ENCODE data around the gene DNM3.

Gene DNM3

DNA sequence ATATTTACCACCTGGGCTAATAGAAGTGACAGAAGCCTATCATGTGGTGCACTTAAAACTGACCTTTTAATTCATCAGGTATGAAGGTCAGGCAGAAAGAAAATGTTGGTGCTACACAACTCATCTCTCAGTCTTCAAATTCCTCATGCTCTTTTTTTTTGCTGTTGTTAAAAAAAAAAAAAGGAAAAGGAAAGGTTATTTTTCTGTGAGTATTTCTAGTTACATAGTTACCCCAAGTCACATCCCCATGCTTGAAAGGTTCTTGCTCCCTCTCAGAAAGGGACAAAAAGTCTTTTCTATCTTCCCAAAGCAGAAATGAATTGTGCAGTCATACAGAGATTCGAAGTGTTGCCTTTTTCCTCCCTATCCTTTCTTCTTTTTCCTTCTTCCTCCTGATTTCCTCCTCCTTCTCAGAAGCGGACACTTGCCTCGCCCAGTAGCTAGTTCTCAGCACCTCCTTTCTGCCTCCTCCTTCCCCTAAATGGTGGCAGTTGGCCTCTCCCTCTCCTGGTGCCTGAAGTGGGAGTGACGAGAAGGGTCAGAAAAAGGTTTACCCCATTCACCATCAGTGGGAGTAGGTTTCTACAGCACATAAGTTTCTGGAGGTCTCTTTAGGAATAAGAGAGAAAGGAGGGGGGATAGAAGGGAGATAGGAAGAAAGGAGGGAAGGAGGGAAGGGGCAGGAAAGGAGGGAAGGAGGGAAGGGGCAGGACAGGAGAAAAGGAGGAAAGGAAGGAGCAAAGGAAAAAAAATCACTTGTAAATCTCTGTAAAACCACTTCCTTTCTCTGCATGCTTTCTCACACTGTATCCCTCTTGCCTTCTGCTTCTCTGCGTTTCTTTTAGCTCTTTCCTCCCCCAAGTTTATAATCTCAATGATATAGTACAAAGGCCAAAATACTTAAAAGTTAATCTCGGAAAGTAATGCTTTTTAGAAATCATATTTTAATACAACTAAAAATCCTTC is 558.7 kb downstream of the DNM3 start:
- TF ChIP-seq, protein P1, sequence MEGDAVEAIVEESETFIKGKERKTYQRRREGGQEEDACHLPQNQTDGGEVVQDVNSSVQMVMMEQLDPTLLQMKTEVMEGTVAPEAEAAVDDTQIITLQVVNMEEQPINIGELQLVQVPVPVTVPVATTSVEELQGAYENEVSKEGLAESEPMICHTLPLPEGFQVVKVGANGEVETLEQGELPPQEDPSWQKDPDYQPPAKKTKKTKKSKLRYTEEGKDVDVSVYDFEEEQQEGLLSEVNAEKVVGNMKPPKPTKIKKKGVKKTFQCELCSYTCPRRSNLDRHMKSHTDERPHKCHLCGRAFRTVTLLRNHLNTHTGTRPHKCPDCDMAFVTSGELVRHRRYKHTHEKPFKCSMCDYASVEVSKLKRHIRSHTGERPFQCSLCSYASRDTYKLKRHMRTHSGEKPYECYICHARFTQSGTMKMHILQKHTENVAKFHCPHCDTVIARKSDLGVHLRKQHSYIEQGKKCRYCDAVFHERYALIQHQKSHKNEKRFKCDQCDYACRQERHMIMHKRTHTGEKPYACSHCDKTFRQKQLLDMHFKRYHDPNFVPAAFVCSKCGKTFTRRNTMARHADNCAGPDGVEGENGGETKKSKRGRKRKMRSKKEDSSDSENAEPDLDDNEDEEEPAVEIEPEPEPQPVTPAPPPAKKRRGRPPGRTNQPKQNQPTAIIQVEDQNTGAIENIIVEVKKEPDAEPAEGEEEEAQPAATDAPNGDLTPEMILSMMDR (IDR thresholded peaks at IDR 0.05; ENCODE audit: low read depth, low read length): no peak
- no peak for DNase-seq
- peak overlapping the region; percentile 45; the same call in 1 of the 2 replicates for H3K4me3 ChIP-seq (ENCODE audit: low read depth, low read length)
- no peaks in the 10 kb centered on the region for H3K4me1 ChIP-seq
- H3K36me3 ChIP-seq: no peaks in the 10 kb centered on the region
- no peaks in the 10 kb centered on the region for H3K9me3 ChIP-seq
- H3K27me3 ChIP-seq: no peaks in the 10 kb centered on the region

DNA sequence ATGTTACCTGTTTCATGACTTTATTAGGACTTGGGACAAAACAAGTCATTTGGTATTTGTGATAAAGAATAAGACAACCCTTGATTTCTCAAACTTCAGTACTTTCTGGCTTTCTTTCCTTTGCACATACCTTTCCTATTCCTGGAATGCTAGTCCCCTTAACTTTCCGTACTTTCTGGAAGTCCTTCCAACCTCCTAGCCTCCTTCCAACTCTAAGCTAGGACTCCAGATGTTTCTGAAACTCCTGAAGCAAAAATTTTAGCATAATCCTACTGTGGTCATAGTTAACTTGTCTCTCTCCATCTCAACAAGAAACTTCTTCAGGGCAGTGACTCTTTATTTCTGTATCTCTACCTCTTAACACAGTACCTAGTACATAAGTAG is 559.4 kb downstream of the DNM3 start:
- H3K9me3 ChIP-seq: no peaks in the 10 kb centered on the region
- H3K4me3 ChIP-seq (ENCODE audit: low read depth, low read length): no peak overlapping the region
- TF ChIP-seq, protein P1 (IDR thresholded peaks at IDR 0.05; ENCODE audit: low read depth, low read length): no peak
- DNase-seq: no peak
- H3K4me1 ChIP-seq: no peaks in the 10 kb centered on the region
- H3K36me3 ChIP-seq: no peaks in the 10 kb centered on the region
- no peaks in the 10 kb centered on the region for H3K27me3 ChIP-seq

DNA sequence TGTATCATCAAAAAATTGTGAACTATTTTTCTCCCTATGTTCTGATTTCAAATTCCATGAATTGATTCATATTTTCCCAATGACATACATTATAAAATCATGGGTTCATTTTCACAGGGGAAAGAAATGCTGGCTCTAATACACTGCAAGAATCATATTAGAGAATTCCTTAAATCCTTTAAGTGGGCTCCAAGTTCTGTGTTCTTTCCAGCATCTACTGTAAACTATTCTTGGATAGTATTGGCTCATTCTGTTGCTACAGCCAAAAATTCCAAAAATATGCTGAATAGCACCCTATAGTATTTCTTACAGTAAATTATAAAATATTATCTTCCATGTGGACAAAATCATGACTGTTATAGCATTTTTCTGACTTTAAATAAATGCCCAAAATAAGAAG is 560.2 kb downstream of the DNM3 start:
- Histone ChIP-seq H3K4me3 (ENCODE audit: low read depth, low read length) (no peak overlapping the region), H3K9me3 (no peaks in the 10 kb centered on the region), H3K4me1 (no peaks in the 10 kb centered on the region), H3K36me3 (no peaks in the 10 kb centered on the region), H3K27me3 (no peaks in the 10 kb centered on the region)
- TF ChIP-seq, protein P1 (IDR thresholded peaks at IDR 0.05; ENCODE audit: low read depth, low read length): no peak
- no peak for DNase-seq

DNA sequence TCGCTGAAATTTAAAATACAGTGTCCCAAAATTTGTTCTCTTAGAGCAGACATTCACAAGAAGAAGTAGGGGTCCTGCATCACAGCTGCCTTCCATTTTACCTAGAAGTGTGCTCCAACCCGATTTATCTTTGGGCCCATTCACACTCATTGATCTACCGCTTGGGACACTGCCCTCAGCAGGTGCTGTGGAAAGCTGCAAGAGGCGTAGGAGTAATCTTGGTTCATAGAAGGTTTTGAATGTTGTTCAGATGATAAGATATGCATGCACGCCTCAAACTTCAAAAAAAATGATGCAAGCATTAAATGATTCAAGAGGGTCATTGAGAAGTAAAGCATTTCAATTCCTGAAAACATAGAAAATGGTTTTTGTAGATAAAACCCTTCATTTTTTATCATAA is 560.6 kb downstream of the DNM3 start:
- Histone ChIP-seq H3K4me3 (ENCODE audit: low read depth, low read length) (no peak overlapping the region), H3K27me3 (no peaks in the 10 kb centered on the region), H3K4me1 (no peaks in the 10 kb centered on the region), H3K36me3 (no peaks in the 10 kb centered on the region), H3K9me3 (no peaks in the 10 kb centered on the region)
- no peak for DNase-seq
- TF ChIP-seq, protein P1 (IDR thresholded peaks at IDR 0.05; ENCODE audit: low read depth, low read length): peak; percentile 59

DNA sequence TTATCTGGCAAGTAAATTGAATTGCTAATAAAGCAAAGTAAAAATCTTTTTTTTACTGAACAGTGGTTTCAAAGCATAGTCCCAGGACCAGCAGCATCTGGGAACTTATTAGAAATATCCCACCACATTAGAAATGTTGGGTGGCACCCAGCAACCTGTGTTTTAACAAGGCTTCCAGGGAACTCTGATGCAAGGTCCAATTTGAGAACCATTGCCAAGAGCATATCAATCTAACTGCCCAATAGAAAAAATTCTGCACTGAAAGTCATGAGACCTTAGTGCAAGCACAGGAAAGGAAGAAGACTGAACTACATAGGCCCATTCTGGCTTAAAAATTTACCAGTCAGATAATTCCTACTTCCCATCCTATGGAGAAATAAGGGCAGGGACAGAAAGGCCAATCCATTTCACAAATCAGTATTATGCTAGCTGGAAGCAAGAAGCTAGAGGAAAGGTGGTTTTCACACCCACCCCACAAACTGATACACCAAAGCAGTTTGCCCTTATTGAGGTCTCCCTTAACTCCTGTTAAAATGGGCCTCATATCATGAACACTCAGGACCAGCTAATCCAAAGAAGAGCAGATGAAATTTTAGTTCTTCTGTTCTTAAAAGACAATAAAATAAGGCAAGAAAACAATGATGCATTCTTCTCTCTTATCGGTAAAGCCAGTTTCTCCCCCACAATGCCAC is 561.7 kb downstream of the DNM3 start:
- Histone ChIP-seq H3K36me3 (no peaks in the 10 kb centered on the region), H3K9me3 (no peaks in the 10 kb centered on the region), H3K4me1 (no peaks in the 10 kb centered on the region), H3K4me3 (ENCODE audit: low read depth, low read length) (no peak overlapping the region), H3K27me3 (no peaks in the 10 kb centered on the region)
- TF ChIP-seq, protein P1 (IDR thresholded peaks at IDR 0.05; ENCODE audit: low read depth, low read length): no peak
- DNase-seq: no peak

DNA sequence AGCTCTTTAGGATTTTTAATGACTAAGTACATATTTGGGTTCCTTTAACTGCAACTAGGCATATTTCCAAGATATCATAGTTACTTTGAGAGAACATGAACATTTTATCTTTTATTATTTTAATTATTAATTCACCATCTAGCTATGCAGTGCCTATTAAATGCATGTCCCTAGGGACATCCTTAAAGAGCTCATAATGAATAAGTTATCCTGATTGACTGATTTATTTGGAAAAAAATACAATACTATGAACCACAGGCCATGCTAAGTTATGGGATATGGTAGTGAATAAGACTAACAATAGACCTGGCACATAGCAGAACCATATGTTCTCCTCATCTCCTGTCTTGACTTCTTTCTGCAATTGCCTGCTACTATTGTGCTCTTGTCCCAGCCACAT is 562.8 kb downstream of the DNM3 start:
- Histone ChIP-seq H3K36me3 (no peaks in the 10 kb centered on the region), H3K4me1 (no peaks in the 10 kb centered on the region)
- no peak for DNase-seq

More for the DNA sequence above, 562.8 kb downstream of the DNM3 start:
- TF ChIP-seq, protein P1 (IDR thresholded peaks at IDR 0.05; ENCODE audit: low read depth, low read length): no peak
- Histone ChIP-seq H3K27me3 (no peaks in the 10 kb centered on the region), H3K9me3 (no peaks in the 10 kb centered on the region), H3K4me3 (ENCODE audit: low read depth, low read length) (no peak overlapping the region)

All from BE2C (cell line).